NCI-H2029 treated with DMSO at 0.1 percent for 48 hours (cell line): ENCODE data around the gene STK17A.

Experiments used
- DNase-seq: peaks from one replicate; lab custom pipeline; 2025; lab: John Stamatoyannopoulos, UW

Gene STK17A

GRCh38 chr7:43634384-43634783 is 51.5 kb downstream of the STK17A start:
- no peak for DNase-seq

- peak; percentile 92 for DNase-seq
Observed at GRCh38 chr7:43636093-43636492, 53.2 kb downstream of the STK17A start.

- DNase-seq, result no peak
Observed at GRCh38 chr7:43637114-43637806, 54.4 kb downstream of the STK17A start.

DNA sequence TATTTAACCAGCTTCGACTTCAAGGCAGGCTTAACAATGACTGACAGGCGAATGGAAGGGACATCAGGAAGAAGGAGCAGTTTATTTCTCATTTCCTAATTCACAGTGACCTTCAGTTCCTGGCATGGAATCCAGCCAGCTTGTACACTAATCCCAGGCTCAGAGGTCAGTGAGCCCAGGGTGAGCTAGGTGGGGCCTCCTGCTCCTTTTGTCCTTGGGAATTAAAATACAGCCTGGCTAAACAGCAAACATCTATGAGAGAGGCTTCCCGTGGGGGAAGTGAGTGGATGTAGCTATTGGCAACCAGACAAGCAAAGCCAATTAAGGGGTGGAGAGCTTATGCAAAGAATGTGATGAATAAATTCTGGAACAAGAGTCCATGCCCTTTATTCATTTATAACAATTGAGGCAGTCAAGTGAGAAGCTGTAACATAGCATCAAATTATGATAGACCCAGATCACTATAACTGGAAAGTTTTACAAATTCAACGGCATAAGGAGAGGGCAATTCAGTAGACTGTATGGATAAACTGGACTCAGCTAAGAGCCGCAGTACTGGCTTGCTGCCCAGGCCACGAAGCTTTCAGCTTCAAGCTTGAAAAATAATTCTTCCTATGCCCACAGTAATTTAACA is 57.1 kb downstream of the STK17A start:
- peak; percentile 90 for DNase-seq

DNA sequence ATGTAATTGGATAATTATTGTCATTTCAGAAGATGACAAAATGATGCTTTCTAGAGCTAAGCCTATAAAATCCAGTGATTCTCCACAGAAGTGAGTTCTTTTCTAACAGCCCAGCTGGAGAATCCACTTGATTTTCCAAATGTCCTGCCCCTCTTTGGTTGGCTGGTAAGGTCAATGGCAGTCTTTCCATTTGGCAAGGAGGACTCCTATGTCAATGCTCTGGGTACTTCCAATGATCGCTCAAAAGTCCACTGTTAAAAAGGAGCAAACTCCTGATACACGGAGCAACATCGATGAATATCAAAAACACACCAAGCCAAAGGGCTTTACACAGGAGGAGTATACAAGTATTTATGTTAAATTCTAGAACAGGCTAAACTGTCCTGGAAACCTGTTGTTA is 57.8 kb downstream of the STK17A start:
- DNase-seq, result no peak

DNA sequence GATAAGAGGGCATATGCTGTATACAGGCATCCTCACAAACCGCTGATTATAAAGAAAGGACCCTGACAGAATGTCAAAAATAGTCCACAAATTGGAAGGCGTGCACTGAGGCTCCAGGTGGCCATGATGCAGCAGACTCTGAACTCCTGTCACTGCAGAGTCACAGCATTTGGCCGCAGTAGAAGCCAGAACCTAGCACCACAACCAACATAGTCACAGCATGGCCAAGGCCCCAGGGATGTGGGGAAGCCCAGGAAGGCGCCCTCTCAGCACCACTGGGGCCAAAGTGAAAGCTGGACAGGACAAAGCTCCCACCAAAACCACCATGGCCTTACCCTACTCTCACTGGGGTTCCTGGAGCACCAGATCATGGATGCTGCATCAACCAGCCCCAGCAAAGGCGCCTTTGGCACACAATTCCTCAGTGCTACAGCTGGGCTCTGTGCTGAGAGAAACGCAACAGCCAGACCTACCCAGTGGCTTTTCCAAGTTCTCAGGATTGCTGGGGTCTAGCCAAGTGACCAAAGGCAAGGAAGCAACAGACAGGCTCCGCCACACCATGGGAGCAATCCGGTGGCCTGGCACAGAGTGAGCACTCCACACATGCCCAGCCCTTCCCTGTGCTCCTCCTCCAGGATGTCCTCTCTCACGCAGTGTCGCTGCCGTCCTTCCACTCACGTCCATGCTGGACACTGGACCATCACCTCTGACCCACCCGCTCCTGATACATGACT is 60.2 kb downstream of the STK17A start:
- DNase-seq, result no peak

DNA sequence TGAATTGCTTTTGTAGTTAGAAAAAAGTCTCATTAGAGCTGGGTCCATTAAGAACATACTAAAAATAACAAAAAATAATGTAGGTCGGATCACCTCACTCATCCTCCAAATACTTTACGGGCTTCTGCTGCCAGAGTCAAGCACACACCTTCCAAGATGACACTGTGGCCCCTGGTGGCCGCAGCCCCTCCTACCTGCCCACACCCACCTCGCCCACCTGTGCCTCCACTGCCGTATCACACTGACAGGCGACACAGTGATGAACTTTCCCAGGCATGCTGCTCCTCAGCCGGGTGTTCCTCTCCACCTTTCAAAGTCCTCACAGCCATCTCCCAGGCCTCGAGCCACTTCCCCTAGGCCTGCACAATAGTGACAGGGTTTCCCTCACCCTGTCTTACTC is 60.9 kb downstream of the STK17A start:
- no peak for DNase-seq

DNA sequence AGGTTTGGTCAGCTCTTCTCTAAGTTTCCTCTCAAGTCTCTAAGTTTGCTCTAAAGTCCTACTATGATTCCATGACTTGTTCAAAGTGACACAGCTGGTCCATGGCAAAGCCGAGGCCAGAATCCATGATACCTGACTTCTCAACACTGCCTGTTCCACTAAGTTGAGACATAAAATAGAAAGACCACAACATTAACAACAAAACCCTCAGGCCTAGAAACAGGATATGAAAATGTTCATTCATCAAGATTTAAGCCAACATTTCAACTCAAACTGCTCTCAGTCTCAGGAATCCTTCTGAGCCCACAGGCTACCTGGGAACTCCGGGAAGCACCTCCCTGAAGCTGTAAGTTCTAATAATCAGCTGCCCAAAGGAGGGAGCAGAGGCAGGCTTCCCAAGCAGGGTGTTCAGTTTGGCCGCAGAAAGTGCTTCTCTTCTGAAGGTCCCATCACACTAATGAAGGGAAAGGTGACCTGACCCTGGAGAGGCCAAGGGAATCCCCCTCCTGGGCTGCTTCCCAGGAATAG is 62.9 kb downstream of the STK17A start:
- DNase-seq, result no peak

GRCh38 chr7:43646603-43647338 is 63.9 kb downstream of the STK17A start:
- no peak for DNase-seq

DNA sequence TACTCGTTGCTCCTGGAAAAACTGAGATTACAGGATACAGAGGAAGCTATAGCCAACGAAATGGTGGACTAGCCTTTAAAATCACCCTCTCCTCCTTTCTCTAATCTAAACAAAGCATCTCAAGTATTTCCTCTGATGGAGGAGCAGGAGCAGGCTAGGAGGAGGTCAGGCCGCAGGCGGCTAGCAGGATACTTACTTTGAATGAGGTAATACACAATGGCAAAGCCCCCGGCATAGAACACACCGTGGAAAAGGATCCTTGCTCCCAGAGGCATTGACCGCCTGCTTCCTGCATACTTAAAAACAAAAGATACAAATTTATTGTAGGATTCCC is 64.4 kb downstream of the STK17A start:
- DNase-seq, result peak; percentile 57

- DNase-seq, result peak; percentile 92
Observed at GRCh38 chr7:43647673-43648472, 65.0 kb downstream of the STK17A start.

- no peak for DNase-seq
Observed at GRCh38 chr7:43648473-43649406, 65.8 kb downstream of the STK17A start.

GRCh38 chr7:43649755-43650274 is 66.9 kb downstream of the STK17A start:
- no peak for DNase-seq

GRCh38 chr7:43650457-43651052 is 67.6 kb downstream of the STK17A start:
- DNase-seq, result no peak

DNA sequence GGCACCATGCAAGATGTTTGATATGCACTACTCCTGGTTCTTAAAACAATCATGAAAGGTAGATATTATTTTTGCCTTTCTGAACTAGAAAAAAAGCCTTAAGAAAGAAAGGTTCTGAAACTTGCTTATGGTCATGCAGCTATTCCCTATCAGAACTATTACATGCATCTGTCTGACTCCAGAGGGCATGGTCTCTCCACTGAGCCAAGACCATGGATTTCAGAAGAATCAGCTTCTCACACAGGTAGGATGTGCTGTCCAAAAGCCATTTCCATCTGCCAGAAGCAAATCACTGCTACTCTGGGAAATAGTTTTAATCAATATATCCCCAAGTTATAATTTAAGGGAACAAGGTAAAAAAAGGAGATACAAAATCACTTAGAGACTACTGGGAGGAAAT is 69.5 kb downstream of the STK17A start:
- no peak for DNase-seq

- no peak for DNase-seq
Observed at GRCh38 chr7:43653466-43653865, 70.6 kb downstream of the STK17A start.

- DNase-seq, result no peak
Observed at GRCh38 chr7:43653891-43654504, 71.1 kb downstream of the STK17A start.

DNA sequence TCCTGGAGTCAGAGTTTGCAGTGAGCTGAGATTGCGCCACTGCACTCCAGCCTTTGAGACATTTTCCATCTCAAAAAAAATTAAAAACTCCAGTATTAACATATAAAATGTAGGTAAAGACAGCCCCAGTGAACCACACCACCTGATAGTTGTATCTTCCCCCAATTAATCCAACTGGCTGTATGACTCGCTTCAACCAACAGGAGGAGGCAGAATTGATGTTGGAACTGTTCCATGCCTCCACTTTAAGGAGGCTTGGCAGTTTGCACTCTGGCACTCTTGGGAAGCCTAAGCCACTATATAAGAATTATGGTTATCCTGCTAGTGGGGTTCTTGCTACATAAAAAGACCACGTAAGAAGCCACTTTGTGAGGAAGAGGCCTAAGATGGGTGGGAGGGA is 72.7 kb downstream of the STK17A start:
- no peak for DNase-seq

GRCh38 chr7:43656997-43657396 is 74.1 kb downstream of the STK17A start:
- DNase-seq, result no peak
